IMR-90 (cell line): ENCODE results near the gene CTAGE1. TPM values are rescaled to one million over a fixed set of nuclear protein-coding genes. Genes with fewer than 3 reads are reported as not detected.

Experiments
- ATAC-seq: fragments of 200-7000 bp; cut with Tn5 transposase; 2 replicates; pipeline ENCODE4 v1.9.1; 2020; ENCODE audit warnings: low read depth, mild to moderate bottlenecking, moderate library complexity
- BruUV-seq: library from RNA; stranded (reverse); fragments of 400-500 nt; replicated peaks from 2 replicates; lab custom pipeline; 2021; lab: Mats Ljungman, UMichigan
- CTCF ChIA-PET: fragments of 300-600 bp; formaldehyde crosslinking; extraction: SDS; loops from one replicate; lab custom pipeline; 2021; ENCODE audit warnings: antibody characterized with exemption; lab: Yijun Ruan, JAX
- POLR2A ChIA-PET: fragments of 300-600 bp; sonication (Branson Sonifier 250); formaldehyde crosslinking; loops from one replicate; lab custom pipeline; 2022; ENCODE audit warnings: antibody characterized with exemption; ENCODE audit not compliant: unreplicated experiment; lab: Charles Lee
- DNase-seq: peaks from one replicate; pipeline ENCODE4 v3.0.0; 2013
- H2AFZ ChIP-seq: replicated peaks from 2 replicates; pipeline ENCODE3; 2013; ENCODE audit warnings: low read length, mild to moderate bottlenecking; ENCODE audit not compliant: poor library complexity
- H2AK5ac ChIP-seq: 2 replicates; pipeline ENCODE4 v1.6.1; 2013; ENCODE audit warnings: low read depth, low read length, inconsistent platforms
- H2AK9ac ChIP-seq: replicated peaks from 2 replicates; pipeline ENCODE3; 2013; ENCODE audit warnings: mild to moderate bottlenecking, low read depth, low read length, moderate library complexity; ENCODE audit not compliant: poor library complexity
- H2BK120ac ChIP-seq: 2 replicates; pipeline ENCODE4 v1.6.1; 2013; ENCODE audit warnings: low read depth, low read length, inconsistent platforms
- H2BK15ac ChIP-seq: 3 replicates; pipeline ENCODE4 v1.6.1; 2013; ENCODE audit warnings: low read depth, low read length, inconsistent platforms
- H2BK20ac ChIP-seq: 2 replicates; pipeline ENCODE4 v1.6.1; 2013; ENCODE audit warnings: low read depth, mild to moderate bottlenecking, inconsistent platforms, low read length, moderate library complexity
- H2BK5ac ChIP-seq: 2 replicates; pipeline ENCODE4 v1.6.1; 2013; ENCODE audit warnings: mild to moderate bottlenecking, low read depth, low read length, inconsistent platforms; ENCODE audit not compliant: poor library complexity, severe bottlenecking
- H3K14ac ChIP-seq: replicated peaks from 2 replicates; pipeline ENCODE4 v1.6.1; 2013; ENCODE audit warnings: low read depth, low read length, inconsistent platforms
- H3K18ac ChIP-seq: 2 replicates; pipeline ENCODE4 v1.6.1; 2013; ENCODE audit warnings: low read depth, low read length, control low read depth
- H3K23ac ChIP-seq: 2 replicates; pipeline ENCODE4 v1.6.1; 2013; ENCODE audit warnings: low read depth, low read length, inconsistent platforms
- H3K27ac ChIP-seq: 2 replicates; pipeline ENCODE4 v1.5.1; 2013; ENCODE audit warnings: mild to moderate bottlenecking, control low read depth, low read length; ENCODE audit not compliant: insufficient read depth
- H3K27me3 ChIP-seq: 2 replicates; pipeline ENCODE4 v1.6.1; 2013; ENCODE audit warnings: low read length; ENCODE audit not compliant: control insufficient read depth, insufficient read depth
- H3K36me3 ChIP-seq: 2 replicates; pipeline ENCODE4 v1.6.1; 2013; ENCODE audit warnings: low read length, mixed read lengths; ENCODE audit not compliant: control insufficient read depth, insufficient read depth
- H3K4ac ChIP-seq: 2 replicates; pipeline ENCODE4 v1.6.1; 2013; ENCODE audit warnings: low read depth, low read length, inconsistent platforms
- H3K4me1 ChIP-seq: 2 replicates; pipeline ENCODE4 v1.6.1; 2013; ENCODE audit warnings: low read length, mixed read lengths; ENCODE audit not compliant: control insufficient read depth, insufficient read depth
- H3K4me2 ChIP-seq: 2 replicates; pipeline ENCODE4 v1.6.1; 2013; ENCODE audit warnings: low read depth, mild to moderate bottlenecking, control low read depth, low read length, moderate library complexity
- H3K4me3 ChIP-seq: 2 replicates; pipeline ENCODE4 v1.5.1; 2013; ENCODE audit warnings: low read depth, mild to moderate bottlenecking, control low read depth, low read length, moderate library complexity; ENCODE audit not compliant: insufficient read depth
- H3K56ac ChIP-seq: 2 replicates; pipeline ENCODE4 v1.6.1; 2013; ENCODE audit warnings: low read length, inconsistent platforms; ENCODE audit not compliant: insufficient read depth; ENCODE audit errors: extremely low read depth
- H3K79me1 ChIP-seq, 2 experiments: 2 replicates each; pipeline ENCODE4 v1.6.1; 2013; ENCODE audit warnings: low read length in 2 of 2, inconsistent platforms in 1 of 2, low read depth in 1 of 2
- H3K9ac ChIP-seq: 2 replicates; pipeline ENCODE4 v1.6.1; 2013; ENCODE audit warnings: low read depth, low read length, control low read depth
- H3K9me1 ChIP-seq: 2 replicates; pipeline ENCODE4 v1.6.1; 2013; ENCODE audit warnings: low read length, inconsistent platforms; ENCODE audit not compliant: insufficient read depth
- H3K9me3 ChIP-seq: 2 replicates; pipeline ENCODE4 v1.6.1; 2013; ENCODE audit warnings: low read length; ENCODE audit not compliant: control insufficient read depth, insufficient read depth
- H4K20me1 ChIP-seq: 2 replicates; pipeline ENCODE4 v1.6.1; 2013; ENCODE audit warnings: low read length, inconsistent platforms; ENCODE audit not compliant: insufficient read depth
- H4K5ac ChIP-seq: 2 replicates; pipeline ENCODE4 v1.6.1; 2013; ENCODE audit warnings: mild to moderate bottlenecking, low read depth, low read length, control low read depth
- H4K8ac ChIP-seq, 2 experiments: 2 replicates each; pipeline ENCODE4 v1.6.1; 2013; ENCODE audit warnings: low read depth in 2 of 2, low read length in 2 of 2, control low read depth in 1 of 2, inconsistent platforms in 1 of 2
- H4K91ac ChIP-seq: 2 replicates; pipeline ENCODE4 v1.6.1; 2013; ENCODE audit warnings: low read depth, low read length, inconsistent platforms; ENCODE audit not compliant: insufficient read depth
- BHLHE40 ChIP-seq: fragments of 150-350 bp; IDR thresholded peaks from 2 replicates; pipeline ENCODE4 v1.6.1; 2016; ENCODE audit warnings: mild to moderate bottlenecking, low read depth, low read length
- CEBPB ChIP-seq: IDR thresholded peaks from 2 replicates; pipeline ENCODE4 v1.6.1; 2012; ENCODE audit warnings: low read depth, low read length, improper control_type of control experiment
- CHD1 ChIP-seq: IDR thresholded peaks from 2 replicates; pipeline ENCODE4 v1.6.1; 2012; ENCODE audit warnings: low read depth, low read length, improper control_type of control experiment
- CTCF ChIP-seq: conservative IDR thresholded peaks from 2 replicates; pipeline ENCODE4 v1.5.1; 2012; ENCODE audit warnings: mild to moderate bottlenecking, low read depth, low read length, improper control_type of control experiment
- ELK1 ChIP-seq: fragments of 150-350 bp; IDR thresholded peaks from 2 replicates; pipeline ENCODE4 v1.6.1; 2016; ENCODE audit warnings: low read depth, mild to moderate bottlenecking, low read length, moderate library complexity, borderline replicate concordance
- FOS ChIP-seq: fragments of 150-350 bp; IDR thresholded peaks from 2 replicates; pipeline ENCODE4 v1.6.1; 2016; ENCODE audit warnings: low read depth, low read length
- MAZ ChIP-seq: IDR thresholded peaks from 2 replicates; pipeline ENCODE4 v1.6.1; 2012; ENCODE audit warnings: low read depth, mild to moderate bottlenecking, low read length, improper control_type of control experiment, moderate library complexity, borderline replicate concordance
- MXI1 ChIP-seq: IDR thresholded peaks from 2 replicates; pipeline ENCODE4 v1.6.1; 2012; ENCODE audit warnings: low read depth, mild to moderate bottlenecking, low read length, moderate library complexity, borderline replicate concordance
- NFE2L2 ChIP-seq: fragments of 150-350 bp; IDR thresholded peaks from 2 replicates; pipeline ENCODE4 v1.6.1; 2016; ENCODE audit warnings: low read depth, mild to moderate bottlenecking, low read length
- POLR2A ChIP-seq: IDR thresholded peaks from 2 replicates; pipeline ENCODE4 v1.6.1; 2012; ENCODE audit warnings: mild to moderate bottlenecking, low read depth, low read length
- RAD21 ChIP-seq: IDR thresholded peaks from 2 replicates; pipeline ENCODE4 v1.6.1; 2012; ENCODE audit warnings: low read length, improper control_type of control experiment
- RCOR1 ChIP-seq: IDR thresholded peaks from 2 replicates; pipeline ENCODE4 v1.6.1; 2012; ENCODE audit warnings: mild to moderate bottlenecking, low read length, improper control_type of control experiment; ENCODE audit not compliant: insufficient replicate concordance
- RFX5 ChIP-seq: IDR thresholded peaks from 2 replicates; pipeline ENCODE4 v1.8.0; 2012; ENCODE audit warnings: low read depth, mild to moderate bottlenecking, low read length, moderate library complexity
- SMC3 ChIP-seq: fragments of 150-350 bp; IDR thresholded peaks from 2 replicates; pipeline ENCODE4 v1.6.1; 2016; ENCODE audit warnings: low read depth, mild to moderate bottlenecking, antibody characterized with exemption, low read length, moderate library complexity
- USF2 ChIP-seq: fragments of 150-350 bp; IDR thresholded peaks from 2 replicates; pipeline ENCODE4 v1.6.1; 2017; ENCODE audit warnings: mild to moderate bottlenecking, antibody characterized with exemption, low read length, low read depth
- WGBS, 2 experiments: methylation state at CpG; one replicate each; pipeline versions ENCODE4 v1.1.5 to v1.1.7; 2013; ENCODE audit warnings: missing lambda C conversion rate in 2 of 2; ENCODE audit not compliant: insufficient read length in 1 of 2; ENCODE audit errors: extremely low coverage in 2 of 2; 5-methylcytosine and 5-hydroxymethylcytosine counted together
- dilution Hi-C: fragments of 300-500 bp; cut with HindIII; formaldehyde crosslinking; loops from one replicate; pipeline ENCODE4 v1.14.3; 2018; ENCODE audit warnings: low sequenced_read_pairs; ENCODE audit not compliant: unreplicated experiment
- in situ Hi-C: fragments of 300-500 bp; cut with MboI; formaldehyde crosslinking; loops from 3 replicates; pipeline ENCODE4 v1.14.3; 2019; ENCODE audit warnings: low sequenced_read_pairs, inconsistent platforms, mixed read lengths
- intact Hi-C: fragments of 100-400 bp; cut with micrococcal nuclease; formaldehyde crosslinking; loops from 2 replicates; pipeline ENCODE4 v1.10.0; 2022
- polyA plus RNA-seq, 3 experiments: library from polyadenylated mRNA; depleted of rRNA; stranded (reverse); fragments of >200 nt; gene quantifications; 2 replicates each; pipeline ENCODE4 v1.2.3, GENCODE V29; 2012; ENCODE audit warnings: low replicate concordance in 1 of 3
- total RNA-seq: library from RNA; depleted of rRNA; stranded (reverse); fragments of >200 nt; gene quantifications from 2 replicates; pipeline ENCODE4 v1.2.3, GENCODE V29; 2012

Gene CTAGE1
- total and polyA plus RNA-seq, 2 of the 4 experiments (the other 2 are of a cell fraction), result 0.09 TPM; not detected in 1

GRCh38 chr18:22446911-22447310 is 29.2 kb upstream of the CTAGE1 start:
- ChIA-PET POLR2A (no interaction called here), CTCF (no interaction called here)
- H3K4ac ChIP-seq, result peak overlapping the region; percentile 21; the same call in 1 of the 2 replicates
- peak overlapping the region; percentile 81 for H2AK5ac ChIP-seq
- H3K36me3 ChIP-seq, result no peaks in the 10 kb centered on the region
- no peak overlapping the region for H4K8ac ChIP-seq
- no peak overlapping the region for H2BK20ac ChIP-seq
- no CpG with 5 or more reads among the region's 4 CpGs for WGBS, 2 experiments
- no peak overlapping the region; the same call in 2 of the 3 replicates for H2BK15ac ChIP-seq
- H3K9ac ChIP-seq, result no peak overlapping the region
- intact Hi-C loops, result no loop called here
- H3K4me3 ChIP-seq, result no peak overlapping the region
- H3K4me2 ChIP-seq, result no peak overlapping the region
- DNase-seq (no peak), ATAC-seq (no peak)
- no peak overlapping the region for H3K27ac ChIP-seq
- no peak overlapping the region for H4K5ac ChIP-seq
- in situ Hi-C loops, result no loop called here
- no peak overlapping the region for H3K56ac ChIP-seq
- no TSS peak for BruUV-seq
- no peak overlapping the region for H2BK120ac ChIP-seq
- no peak overlapping the region; the same call in 1 of the 2 replicates for H4K91ac ChIP-seq
- no peak overlapping the region for H3K23ac ChIP-seq
- H3K27me3 ChIP-seq, result no peaks in the 10 kb centered on the region
- TF ChIP-seq RFX5, result no peak
- no peak for TF ChIP-seq BHLHE40
- TF ChIP-seq MAZ, result no peak
- no peak for TF ChIP-seq RAD21
- no peak for TF ChIP-seq POLR2A
- TF ChIP-seq ELK1, result no peak
- TF ChIP-seq SMC3, result no peak
- no peak for TF ChIP-seq FOS
- no peak for TF ChIP-seq MXI1
- no peak for TF ChIP-seq RCOR1
- no peak for TF ChIP-seq CTCF
- TF ChIP-seq NFE2L2, result no peak
- TF ChIP-seq USF2, result no peak
- no peak for TF ChIP-seq CHD1
- no peak for TF ChIP-seq CEBPB
- no peak overlapping the region; the same call in 1 of the 2 replicates for H3K14ac ChIP-seq
- H3K9me3 ChIP-seq, result no peaks in the 10 kb centered on the region; the same call in 1 of the 2 replicates
- peak overlapping the region; percentile 87 for H3K18ac ChIP-seq
- peaks cover 5% of the 10 kb centered on the region for H3K4me1 ChIP-seq
- peak overlapping the region; percentile 8 for H2AFZ ChIP-seq
- no peak overlapping the region for H2BK5ac ChIP-seq
- H4K20me1 ChIP-seq, result no peaks in the 10 kb centered on the region
- H3K9me1 ChIP-seq, result no peaks in the 10 kb centered on the region
- H2AK9ac ChIP-seq, result no peak overlapping the region
- H3K79me1 ChIP-seq, result no peaks in the 10 kb centered on the region
- dilution Hi-C loops, result no loop called here
